ENCODE measurements around the gene CXorf49.
"Not testable (repeated sequence)": the region's sequence is repeated elsewhere in the genome, so short reads cannot be mapped to it uniquely, and the experiment has no call there.

The CXorf49 gene

GRCh38 chrX:71718185-71718584, at the start of gene CXorf49:
TSS of gene CXorf49 (minus strand) at chrX:71718285. CDS start at chrX:71718151, 134 bp downstream.
- DNase-seq: not testable (repeated sequence)

GRCh38 chrX:71767134-71767533, 49.0 kb upstream of the CXorf49 start:
- not testable (repeated sequence) for DNase-seq

DNA sequence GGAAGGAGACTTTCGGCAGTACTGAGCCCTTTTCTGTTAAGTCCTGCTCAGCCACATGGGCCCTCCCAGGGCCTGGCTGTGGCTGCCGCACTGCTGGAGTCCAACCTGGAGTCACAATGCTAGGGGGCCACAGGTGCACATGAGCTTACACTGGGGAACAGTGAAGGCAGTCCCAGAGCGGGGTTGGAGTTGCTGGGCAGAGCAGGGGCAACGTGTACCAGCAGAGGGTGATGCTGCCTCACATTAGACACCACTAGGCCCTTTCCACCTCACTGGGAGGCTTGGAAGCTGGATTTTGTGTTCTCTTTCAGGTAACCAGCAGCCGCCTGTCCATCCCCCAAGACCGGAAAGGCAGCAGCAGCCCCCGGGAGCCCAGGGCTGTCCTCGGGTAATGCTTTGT, 47.5 kb upstream of the CXorf49 start:
- DNase-seq: not testable (repeated sequence)

DNA sequence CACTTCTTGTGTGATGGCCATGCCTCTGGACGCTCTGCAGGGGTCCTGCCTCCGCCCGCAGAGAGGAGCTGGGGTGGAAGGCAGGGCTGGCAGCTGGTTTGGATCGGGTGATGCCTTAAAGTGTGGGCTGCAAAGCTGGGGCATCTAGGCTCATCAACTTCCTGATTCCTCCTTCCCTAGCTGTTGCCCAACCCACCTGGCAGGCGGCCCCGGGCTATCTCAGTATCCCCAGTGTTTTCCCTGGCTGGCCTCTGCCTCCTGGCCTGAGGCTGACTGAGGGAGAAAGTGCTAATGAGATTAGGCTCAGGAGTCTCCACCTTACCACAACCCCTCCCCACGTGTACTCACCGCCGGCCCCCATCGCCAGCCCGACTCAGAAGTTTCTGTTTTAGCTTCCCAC, 46.7 kb upstream of the CXorf49 start:
- not testable (repeated sequence) for DNase-seq

- not testable (repeated sequence) for DNase-seq
Measured at GRCh38 chrX:71763049-71763448, 45.0 kb upstream of the CXorf49 start, which contains the start of gene CXorf49B. TSS of gene CXorf49B (plus strand) at chrX:71763349. CDS start at chrX:71763424, 75 bp downstream.

- not testable (repeated sequence) for DNase-seq
Measured at GRCh38 chrX:71760688-71761281, 42.7 kb upstream of the CXorf49 start.

- DNase-seq: not testable (repeated sequence)
Measured at GRCh38 chrX:71720289-71720886, 2.3 kb upstream of the CXorf49 start.

GRCh38 chrX:71719195-71719594, 1.1 kb upstream of the CXorf49 start:
- not testable (repeated sequence) for DNase-seq

GRCh38 chrX:71716323-71716722, 1.8 kb downstream of the CXorf49 start:
- DNase-seq: not testable (repeated sequence)

DNA sequence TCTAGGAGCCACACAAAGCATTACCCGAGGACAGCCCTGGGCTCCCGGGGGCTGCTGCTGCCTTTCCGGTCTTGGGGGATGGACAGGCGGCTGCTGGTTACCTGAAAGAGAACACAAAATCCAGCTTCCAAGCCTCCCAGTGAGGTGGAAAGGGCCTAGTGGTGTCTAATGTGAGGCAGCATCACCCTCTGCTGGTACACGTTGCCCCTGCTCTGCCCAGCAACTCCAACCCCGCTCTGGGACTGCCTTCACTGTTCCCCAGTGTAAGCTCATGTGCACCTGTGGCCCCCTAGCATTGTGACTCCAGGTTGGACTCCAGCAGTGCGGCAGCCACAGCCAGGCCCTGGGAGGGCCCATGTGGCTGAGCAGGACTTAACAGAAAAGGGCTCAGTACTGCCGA, 2.5 kb downstream of the CXorf49 start:
- not testable (repeated sequence) for DNase-seq

DNA sequence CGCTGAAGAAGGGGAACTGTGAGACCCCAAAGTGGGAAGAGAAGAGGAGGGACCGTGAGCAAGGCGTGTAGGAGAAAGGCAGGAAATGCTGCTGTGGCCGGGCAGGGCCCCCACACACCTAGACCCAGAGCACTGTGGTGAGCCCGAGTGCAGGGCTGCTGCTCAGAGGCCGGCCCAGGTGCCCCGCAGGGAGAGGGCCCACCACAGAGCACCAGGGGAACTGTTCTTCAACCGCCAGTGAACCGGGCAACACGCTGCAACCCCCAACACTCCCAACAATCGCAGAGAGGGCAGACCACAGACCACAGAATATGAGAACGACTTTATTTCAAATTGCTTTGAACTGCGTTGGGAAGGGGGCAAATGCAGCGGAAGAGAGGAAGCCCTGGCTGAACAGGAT, 4.0 kb downstream of the CXorf49 start:
- DNase-seq: not testable (repeated sequence)

DNA sequence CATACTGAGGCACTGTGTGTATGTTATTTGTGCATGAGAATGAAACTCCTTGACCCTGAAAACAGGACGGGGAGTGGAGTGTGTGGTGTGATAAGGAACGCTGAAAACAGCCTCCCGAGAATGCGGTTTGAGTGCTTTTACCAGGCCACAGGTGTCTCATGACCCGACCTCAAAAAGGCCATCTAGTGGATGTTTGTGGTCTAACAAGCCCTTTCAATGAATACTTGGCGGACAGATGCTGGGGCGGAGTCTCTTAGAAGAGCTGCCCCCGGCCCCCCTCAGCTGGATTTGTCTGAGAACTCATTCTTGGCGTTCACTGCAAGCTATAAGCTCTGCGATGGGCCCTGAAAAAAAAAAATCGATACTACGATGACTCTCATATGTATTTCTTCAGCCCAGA, 15.2 kb downstream of the CXorf49 start:
- DNase-seq: not testable (repeated sequence)

DNA sequence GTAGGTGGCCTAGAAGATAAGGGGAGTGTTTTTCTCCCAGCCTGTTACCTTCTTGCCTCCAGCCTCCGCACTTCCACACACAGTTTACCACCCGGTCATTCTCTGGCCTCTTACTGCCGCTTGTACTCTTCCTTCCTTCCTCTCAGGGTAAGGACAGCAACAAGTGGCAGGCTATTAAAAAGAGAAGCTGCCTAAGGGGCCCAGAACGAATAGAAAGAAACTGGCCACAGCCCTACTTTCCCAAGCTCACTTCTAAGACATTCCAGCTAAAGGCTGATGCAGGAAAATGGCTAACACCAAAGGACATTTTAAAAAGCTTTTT, 19.1 kb downstream of the CXorf49 start:
- DNase-seq: not testable (repeated sequence)

DNA sequence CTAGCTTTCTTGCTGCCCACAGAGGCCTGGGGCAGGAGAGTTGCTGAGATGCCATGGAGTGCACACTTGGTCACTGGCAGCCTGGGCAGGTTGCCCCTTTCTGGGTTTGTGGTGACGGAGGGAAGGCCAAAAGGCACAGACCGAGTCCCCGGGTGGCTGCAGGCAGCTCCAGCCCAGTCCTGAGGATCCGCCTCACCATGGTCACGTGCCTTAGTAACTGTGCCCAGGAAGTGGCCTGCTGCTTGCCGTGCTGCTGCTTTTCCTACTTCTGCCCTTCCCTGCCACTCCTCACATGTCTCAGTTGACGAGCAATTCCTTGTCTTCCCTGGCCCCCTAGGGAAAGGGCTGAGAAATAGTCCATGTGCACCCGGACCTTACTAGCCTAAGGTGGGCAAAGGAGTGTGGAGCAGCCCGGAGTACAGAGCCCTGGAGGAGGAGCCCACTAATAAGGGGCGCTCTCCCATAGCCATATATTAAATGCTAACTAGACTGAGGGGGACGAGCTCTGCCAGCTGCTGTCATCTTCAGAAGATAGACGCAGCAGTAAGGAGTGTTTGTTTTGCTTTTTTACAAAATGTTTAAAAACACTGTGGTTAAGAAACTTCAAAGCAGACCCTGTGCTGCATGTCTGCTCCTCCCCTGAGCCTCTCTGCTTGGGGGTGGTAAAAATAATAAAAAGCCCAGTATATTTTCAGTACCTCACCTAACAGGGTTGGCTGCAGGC, 19.6 kb downstream of the CXorf49 start:
- DNase-seq: not testable (repeated sequence)

DNA sequence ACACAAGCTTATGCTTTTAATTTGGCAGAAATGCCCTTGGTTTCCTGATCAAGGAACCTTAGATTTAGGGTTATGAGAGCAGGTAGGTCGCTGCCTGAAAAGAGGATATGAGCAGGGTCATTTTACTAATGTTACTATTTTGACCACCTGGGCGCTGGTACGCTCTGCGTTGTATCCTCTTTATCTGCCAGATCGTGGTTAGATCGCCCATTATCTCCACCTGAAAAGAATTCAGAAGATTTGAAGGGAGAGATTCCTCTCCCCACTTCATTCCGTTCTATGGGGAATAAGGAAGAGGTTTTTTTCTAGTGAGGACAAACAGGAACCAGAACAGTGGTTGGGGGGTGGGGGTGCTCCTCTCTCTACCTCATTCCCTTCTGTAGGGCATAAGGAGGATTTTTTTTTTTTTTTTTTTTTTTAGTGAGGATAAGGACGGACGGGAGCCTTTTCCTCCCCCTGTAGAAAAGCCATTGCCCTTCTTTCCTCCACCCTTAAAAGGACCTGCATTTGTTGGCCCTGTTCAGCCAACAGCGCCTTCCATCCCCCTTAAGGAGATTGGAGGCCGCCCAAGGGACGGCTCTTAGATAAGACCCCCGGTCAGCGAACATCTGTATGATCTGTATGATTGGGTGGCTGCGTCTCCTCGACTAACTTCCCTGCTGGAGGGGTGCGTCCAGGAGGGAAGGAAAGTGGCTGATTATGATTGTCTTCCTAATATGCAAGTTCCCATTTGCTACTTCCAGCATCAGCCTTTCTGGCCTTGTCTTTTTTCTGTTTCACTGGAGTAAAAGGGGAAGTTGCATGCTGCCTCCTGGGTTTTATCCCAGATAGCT, 20.4 kb downstream of the CXorf49 start:
- DNase-seq: not testable (repeated sequence)

DNA sequence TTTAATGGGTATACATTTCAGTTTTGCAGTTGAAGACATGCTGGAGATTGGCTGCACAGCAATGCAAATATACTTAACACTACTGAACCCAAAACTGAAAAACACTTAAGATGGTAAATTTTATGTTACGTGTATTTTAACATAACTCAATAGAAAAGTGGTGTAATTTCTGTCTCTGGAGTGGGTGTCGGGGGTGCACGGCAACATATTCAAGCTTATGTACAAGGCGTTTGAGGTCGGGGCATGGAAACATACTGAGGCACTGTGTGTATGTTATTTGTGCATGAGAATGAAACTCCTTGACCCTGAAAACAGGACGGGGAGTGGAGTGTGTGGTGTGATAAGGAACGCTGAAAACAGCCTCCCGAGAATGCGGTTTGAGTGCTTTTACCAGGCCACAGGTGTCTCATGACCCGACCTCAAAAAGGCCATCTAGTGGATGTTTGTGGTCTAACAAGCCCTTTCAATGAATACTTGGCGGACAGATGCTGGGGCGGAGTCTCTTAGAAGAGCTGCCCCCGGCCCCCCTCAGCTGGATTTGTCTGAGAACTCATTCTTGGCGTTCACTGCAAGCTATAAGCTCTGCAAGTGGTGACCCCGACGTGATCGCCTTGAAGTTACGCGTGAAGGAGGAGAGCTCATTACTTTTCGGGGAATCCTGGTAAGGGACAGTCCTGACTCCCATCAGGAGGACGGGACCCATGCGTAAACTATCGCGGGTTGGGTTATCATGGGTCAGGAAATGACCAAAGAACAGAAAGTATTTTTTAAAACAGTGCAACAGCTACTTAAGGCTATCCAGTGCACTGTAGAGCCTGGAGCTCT, 21.2 kb downstream of the CXorf49 start:
- DNase-seq: not testable (repeated sequence)

- no peak for DNase-seq
Measured at GRCh38 chrX:71679575-71680207, 38.4 kb downstream of the CXorf49 start.

DNA sequence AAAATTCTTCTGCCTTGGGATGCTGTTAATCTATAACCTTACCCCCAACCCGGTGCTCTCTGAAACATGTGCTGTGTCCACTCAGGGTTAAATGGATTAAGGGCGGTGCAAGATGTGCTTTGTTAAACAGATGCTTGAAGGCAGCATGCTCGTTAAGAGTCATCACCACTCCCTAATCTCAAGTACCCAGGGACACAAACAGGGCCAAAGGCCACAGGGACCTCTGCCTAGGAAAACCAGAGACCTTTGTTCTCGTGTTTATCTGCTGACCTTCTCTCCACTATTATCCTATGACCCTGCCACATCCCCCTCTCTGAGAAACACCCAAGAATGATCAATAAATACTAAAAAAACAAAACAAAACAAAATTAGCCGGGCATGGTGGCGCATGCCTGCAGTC, 40.9 kb downstream of the CXorf49 start:
- not testable (repeated sequence) for DNase-seq

GRCh38 chrX:71676068-71676795, 41.9 kb downstream of the CXorf49 start:
- not testable (repeated sequence) for DNase-seq

DNA sequence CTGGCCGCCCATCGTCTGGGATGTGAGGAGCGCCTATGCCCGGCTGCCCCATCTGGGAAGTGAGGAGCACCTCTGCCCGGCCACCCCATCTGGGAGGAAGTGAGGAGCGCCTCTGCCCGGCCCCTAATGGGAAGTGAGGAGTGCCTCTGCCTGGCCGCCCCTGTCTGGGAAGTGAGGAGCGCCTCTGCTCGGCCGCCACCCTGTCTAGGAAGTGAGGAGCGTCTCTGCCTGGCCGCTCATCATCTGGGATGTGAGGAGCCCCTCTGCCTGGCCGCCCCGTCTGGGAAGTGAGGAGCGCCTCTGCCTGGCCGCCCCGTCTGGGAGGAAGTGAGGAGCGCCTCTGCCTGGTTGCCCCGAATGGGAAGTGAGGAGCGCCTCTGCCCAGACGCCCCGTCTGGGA, 42.4 kb downstream of the CXorf49 start:
- not testable (repeated sequence) for DNase-seq

DNA sequence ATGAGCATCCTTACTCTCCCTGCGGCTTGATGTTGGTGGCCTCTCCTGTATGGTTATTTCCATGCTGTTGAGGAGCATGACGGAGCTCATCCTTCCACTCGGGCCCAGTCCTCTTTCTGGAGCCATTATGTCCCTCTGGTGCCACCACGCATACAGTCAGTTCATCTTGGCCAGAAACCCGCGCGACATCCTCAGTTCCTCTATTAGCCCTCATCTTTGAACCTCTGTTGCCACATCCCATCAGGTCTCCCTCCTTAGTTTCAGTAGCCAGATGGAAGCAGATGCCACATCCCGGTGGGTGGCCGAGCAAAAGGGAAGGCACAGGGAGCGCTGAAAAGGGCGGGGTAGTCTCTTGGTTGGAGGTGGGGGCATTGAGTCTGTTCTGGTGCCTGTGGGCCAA, 46.1 kb downstream of the CXorf49 start:
- no peak for DNase-seq
